Activated CD8-positive, alpha-beta T cell treated with anti-CD3 and anti-CD28 coated beads for 36 hours (primary cell): Measurements from ENCODE around the gene ELMOD1. TPM values are rescaled to one million over a fixed set of nuclear protein-coding genes. Genes with fewer than 3 reads are reported as not detected.

Source experiments
- ATAC-seq: fragments of 200-7000 bp; cut with Tn5 transposase; one replicate; pipeline ENCODE4 v1.10.0; 2021; ENCODE audit warnings: mild to moderate bottlenecking, moderate library complexity
- CTCF ChIA-PET: fragments of 350-600 bp; sonication (Branson Sonifier 250); formaldehyde crosslinking; loops from one replicate; lab custom pipeline; 2021; ENCODE audit warnings: antibody characterized with exemption; lab: Charles Lee
- POLR2A ChIA-PET: fragments of 350-600 bp; sonication (Branson Sonifier 250); formaldehyde crosslinking; loops from one replicate; lab custom pipeline; 2021; ENCODE audit warnings: antibody characterized with exemption; lab: Charles Lee
- DNase-seq: peaks from one replicate; pipeline ENCODE4 v3.0.0-alpha.2; 2020
- H3K27ac Mint-ChIP-seq: one replicate; pipeline ENCODE4 v1.8.0; 2021; ENCODE audit warnings: mild to moderate bottlenecking, mixed read lengths
- H3K27me3 Mint-ChIP-seq: one replicate; pipeline ENCODE4 v1.8.0; 2021; ENCODE audit warnings: mixed read lengths
- H3K36me3 Mint-ChIP-seq: one replicate; pipeline ENCODE4 v1.8.0; 2021; ENCODE audit warnings: low read depth, mixed read lengths
- H3K4me1 Mint-ChIP-seq: one replicate; pipeline ENCODE4 v1.8.0; 2021; ENCODE audit warnings: low read depth, mixed read lengths
- H3K4me3 Mint-ChIP-seq: one replicate; pipeline ENCODE4 v1.8.0; 2021; ENCODE audit warnings: mild to moderate bottlenecking, moderate library complexity, mixed read lengths
- H3K9me3 Mint-ChIP-seq: one replicate; pipeline ENCODE4 v1.8.0; 2021; ENCODE audit warnings: mixed read lengths
- intact Hi-C: fragments of 100-400 bp; cut with micrococcal nuclease; formaldehyde crosslinking; loops from one replicate; pipeline ENCODE4 v1.10.0; 2022
- total RNA-seq, 2 experiments: library from RNA; stranded (reverse); gene quantifications; one replicate each; pipeline ENCODE4 v1.2.3, GENCODE V29; 2021
- TF ChIP-seq, protein P1 (sequence below): fragments of 200-600 bp; IDR thresholded peaks from one replicate; pipeline ENCODE4 v1.8.0; 2022; ENCODE audit warnings: antibody characterized with exemption, mild to moderate bottlenecking

ELMOD1 gene
- total RNA-seq, 2 experiments from 2014 or later: not detected

DNA sequence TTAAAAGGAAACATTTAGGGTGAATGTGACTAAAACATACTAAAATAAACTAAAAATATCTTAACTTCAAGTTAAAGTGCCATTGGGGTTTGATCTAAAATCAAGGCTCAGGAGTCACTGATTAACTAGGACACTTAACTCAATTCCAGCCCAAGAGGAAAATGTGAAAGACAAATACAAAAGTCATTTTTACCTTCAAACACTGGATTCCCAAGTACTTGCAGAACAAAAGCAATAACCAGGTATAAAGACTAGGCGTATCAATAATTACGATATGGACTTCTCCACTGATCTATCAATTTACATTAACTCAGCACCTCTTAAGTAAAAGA is 41.0 kb upstream of the ELMOD1 start:
- ChIA-PET CTCF (interaction anchor here (0.6 to 10.3 kb wide), 12 partner anchors 9 to 286 kb away, joined by 3 to 111 read pairs (median 6); partner anchors contain the start of gene ALKBH8), POLR2A (no interaction called here)
- peaks cover 7% of the 10 kb centered on the region for H3K4me1 Mint-ChIP-seq
- intact Hi-C loops: no loop called here
- DNase-seq (no peak), ATAC-seq (no peak)
- no peak overlapping the region for H3K4me3 Mint-ChIP-seq
- H3K9me3 Mint-ChIP-seq: no peaks in the 10 kb centered on the region
- peaks cover 30% of the 10 kb centered on the region for H3K36me3 Mint-ChIP-seq
- H3K27ac Mint-ChIP-seq: no peak overlapping the region
- TF ChIP-seq, protein P1, sequence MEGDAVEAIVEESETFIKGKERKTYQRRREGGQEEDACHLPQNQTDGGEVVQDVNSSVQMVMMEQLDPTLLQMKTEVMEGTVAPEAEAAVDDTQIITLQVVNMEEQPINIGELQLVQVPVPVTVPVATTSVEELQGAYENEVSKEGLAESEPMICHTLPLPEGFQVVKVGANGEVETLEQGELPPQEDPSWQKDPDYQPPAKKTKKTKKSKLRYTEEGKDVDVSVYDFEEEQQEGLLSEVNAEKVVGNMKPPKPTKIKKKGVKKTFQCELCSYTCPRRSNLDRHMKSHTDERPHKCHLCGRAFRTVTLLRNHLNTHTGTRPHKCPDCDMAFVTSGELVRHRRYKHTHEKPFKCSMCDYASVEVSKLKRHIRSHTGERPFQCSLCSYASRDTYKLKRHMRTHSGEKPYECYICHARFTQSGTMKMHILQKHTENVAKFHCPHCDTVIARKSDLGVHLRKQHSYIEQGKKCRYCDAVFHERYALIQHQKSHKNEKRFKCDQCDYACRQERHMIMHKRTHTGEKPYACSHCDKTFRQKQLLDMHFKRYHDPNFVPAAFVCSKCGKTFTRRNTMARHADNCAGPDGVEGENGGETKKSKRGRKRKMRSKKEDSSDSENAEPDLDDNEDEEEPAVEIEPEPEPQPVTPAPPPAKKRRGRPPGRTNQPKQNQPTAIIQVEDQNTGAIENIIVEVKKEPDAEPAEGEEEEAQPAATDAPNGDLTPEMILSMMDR: no peak
- no peaks in the 10 kb centered on the region for H3K27me3 Mint-ChIP-seq

DNA sequence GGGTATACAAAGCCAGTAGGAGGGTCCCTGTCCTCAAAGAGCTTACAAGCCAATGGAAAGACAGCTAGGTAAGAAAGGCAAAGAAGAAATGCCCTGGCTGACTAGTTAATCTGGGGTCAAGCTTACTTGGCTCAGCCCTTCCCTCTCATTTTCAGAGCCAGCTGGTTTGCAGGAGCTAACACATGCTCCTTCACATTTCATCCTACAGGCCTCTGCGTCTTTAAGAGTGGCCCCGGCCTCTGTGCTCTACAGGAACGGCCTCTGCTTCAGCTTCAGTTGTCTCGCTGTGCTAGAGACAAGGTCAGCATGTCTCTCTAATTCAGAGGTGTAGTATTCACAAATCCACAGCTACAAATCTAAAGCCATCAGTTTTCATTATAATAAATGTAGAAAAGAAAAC is 40.6 kb upstream of the ELMOD1 start:
- no peaks in the 10 kb centered on the region for H3K27me3 Mint-ChIP-seq
- no peak overlapping the region for H3K27ac Mint-ChIP-seq
- no peak overlapping the region for H3K4me3 Mint-ChIP-seq
- TF ChIP-seq, protein P1: no peak
- POLR2A ChIA-PET: no interaction called here
- peaks cover 28% of the 10 kb centered on the region for H3K36me3 Mint-ChIP-seq
- no peaks in the 10 kb centered on the region for H3K9me3 Mint-ChIP-seq
- intact Hi-C loops: no loop called here
- H3K4me1 Mint-ChIP-seq: peaks cover 5% of the 10 kb centered on the region
- no peak for DNase-seq
- CTCF ChIA-PET: interaction anchor here (0.6 to 10.3 kb wide), 7 partner anchors 9 to 138 kb away, joined by 4 to 111 read pairs (median 19); partner anchors contain the start of gene ALKBH8
- no peak for ATAC-seq

DNA sequence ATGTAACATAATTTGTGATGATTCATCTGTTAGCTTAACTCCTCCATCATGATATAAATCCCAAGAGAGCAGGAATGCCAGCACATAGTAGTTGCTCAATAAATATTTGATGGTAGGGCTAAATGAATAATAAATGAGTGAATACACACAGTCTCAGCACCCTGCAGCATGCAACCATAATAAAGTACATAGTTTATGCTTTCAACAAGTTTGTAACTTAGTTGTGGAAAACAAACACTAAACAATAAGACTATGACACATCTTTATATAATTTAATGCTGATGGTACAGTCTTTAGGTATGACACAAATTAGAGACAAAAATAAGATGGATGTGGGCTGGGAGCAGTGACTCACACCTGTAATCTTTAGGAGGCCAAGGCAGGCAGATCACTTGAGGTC is 29.3 kb upstream of the ELMOD1 start:
- Mint-ChIP-seq H3K4me3 (peak overlapping the region; percentile 5), H3K27ac (peak overlapping the region; percentile 76), H3K4me1 (peaks cover 59% of the 10 kb centered on the region), H3K27me3 (no peaks in the 10 kb centered on the region), H3K36me3 (peaks cover 20% of the 10 kb centered on the region), H3K9me3 (no peaks in the 10 kb centered on the region)
- ChIA-PET CTCF (interaction anchor here (0.8 to 9.5 kb wide), 3 partner anchors 12 to 235 kb away, joined by 3 to 111 read pairs (median 47); no protein-coding TSS in a partner anchor), POLR2A (no interaction called here)
- TF ChIP-seq, protein P1: no peak
- no peak for ATAC-seq
- intact Hi-C loops: loop anchor here (5.0 kb wide), 1 partner anchor 126 kb away; no protein-coding TSS in a partner anchor
- DNase-seq: peak; percentile 28

DNA sequence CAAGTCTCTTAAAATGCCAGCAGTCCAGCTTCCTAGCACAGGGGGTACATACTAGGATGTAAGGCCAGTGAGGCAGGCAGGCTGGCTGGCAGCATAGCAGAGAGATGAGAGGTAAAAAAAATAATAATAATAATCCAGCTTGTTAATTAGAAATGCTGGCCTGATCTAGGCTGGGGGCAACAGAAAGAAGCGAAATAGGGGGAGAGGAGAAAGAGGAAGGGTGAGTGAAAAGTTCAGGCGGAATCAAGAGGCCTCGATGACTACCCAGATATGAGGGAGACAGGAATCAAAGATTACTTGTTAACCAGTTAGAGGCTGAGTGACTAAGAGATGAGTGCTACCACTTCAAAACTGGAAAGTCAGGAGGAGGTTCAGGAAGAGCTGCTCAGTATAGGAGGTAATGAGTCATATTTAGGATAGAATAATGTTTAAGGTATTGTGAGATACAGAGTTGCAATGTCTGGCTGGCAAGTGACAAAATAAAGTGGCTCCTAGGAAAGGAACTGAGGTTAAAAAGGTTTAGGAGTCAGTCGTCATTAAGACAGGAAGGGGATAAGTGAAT is 28.2 kb upstream of the ELMOD1 start:
- CTCF ChIA-PET: interaction anchor here (0.6 to 9.5 kb wide), 15 partner anchors 10 to 208 kb away, joined by 3 to 111 read pairs (median 4); partner anchors contain the start of gene CWF19L2
- TF ChIP-seq, protein P1: no peak
- ATAC-seq (peak; percentile 3), DNase-seq (no peak)
- Mint-ChIP-seq H3K36me3 (peaks cover 20% of the 10 kb centered on the region), H3K27me3 (no peaks in the 10 kb centered on the region), H3K4me1 (peaks cover 66% of the 10 kb centered on the region), H3K4me3 (peak overlapping the region; percentile 26), H3K27ac (peak overlapping the region; percentile 67), H3K9me3 (no peaks in the 10 kb centered on the region)
- POLR2A ChIA-PET: interaction anchor here (0.6 to 1.1 kb wide), 2 partner anchors 681 to 1486 kb away, joined by 3 read pairs; partner anchors contain the start of gene KBTBD3
- intact Hi-C loops: loop anchor here (5.0 kb wide), 1 partner anchor 125 kb away; no protein-coding TSS in a partner anchor

DNA sequence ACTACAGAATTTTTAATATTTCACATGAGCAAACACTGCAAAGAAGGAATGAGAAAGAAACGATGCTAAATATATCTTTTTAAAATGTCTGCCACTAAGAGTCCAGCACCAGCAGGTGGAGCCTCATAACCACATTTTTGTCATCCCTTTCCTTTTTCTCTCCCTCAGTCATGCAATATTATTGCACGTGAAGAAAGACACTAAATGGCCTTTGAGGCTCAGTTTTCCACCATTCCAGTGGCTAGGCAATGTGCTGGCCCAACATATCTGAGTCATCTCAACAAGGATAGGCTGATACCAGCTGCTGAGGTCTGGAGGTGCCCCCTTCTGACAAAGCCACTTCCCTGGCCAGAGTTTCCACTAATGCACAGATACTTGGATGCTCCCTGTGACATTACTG is 27.2 kb upstream of the ELMOD1 start:
- Mint-ChIP-seq H3K4me3 (peak overlapping the region; percentile 38), H3K9me3 (no peaks in the 10 kb centered on the region), H3K27ac (peak overlapping the region; percentile 81), H3K4me1 (peaks cover 71% of the 10 kb centered on the region), H3K27me3 (no peaks in the 10 kb centered on the region), H3K36me3 (peaks cover 20% of the 10 kb centered on the region)
- peak; percentile 9 for ATAC-seq
- intact Hi-C loops: loop anchor here (5.0 kb wide), 1 partner anchor 124 kb away; no protein-coding TSS in a partner anchor
- peak; percentile 58 for DNase-seq
- POLR2A ChIA-PET: interaction anchor here (0.5 to 1.1 kb wide), 2 partner anchors 1487 to 1489 kb away, joined by 3 read pairs; partner anchors contain the start of gene KBTBD3
- CTCF ChIA-PET: interaction anchor here (0.8 to 9.5 kb wide), 12 partner anchors 9 to 207 kb away, joined by 3 to 111 read pairs (median 4); partner anchors contain the start of gene CWF19L2
- TF ChIP-seq, protein P1: peak; percentile 61
